ENCODE results near the gene P3R3URF. TPM values are rescaled to one million over a fixed set of nuclear protein-coding genes. Genes with fewer than 3 reads are reported as not detected.

P3R3URF gene
- total RNA-seq, 4 donors from 2014 or later, result not detected

DNA sequence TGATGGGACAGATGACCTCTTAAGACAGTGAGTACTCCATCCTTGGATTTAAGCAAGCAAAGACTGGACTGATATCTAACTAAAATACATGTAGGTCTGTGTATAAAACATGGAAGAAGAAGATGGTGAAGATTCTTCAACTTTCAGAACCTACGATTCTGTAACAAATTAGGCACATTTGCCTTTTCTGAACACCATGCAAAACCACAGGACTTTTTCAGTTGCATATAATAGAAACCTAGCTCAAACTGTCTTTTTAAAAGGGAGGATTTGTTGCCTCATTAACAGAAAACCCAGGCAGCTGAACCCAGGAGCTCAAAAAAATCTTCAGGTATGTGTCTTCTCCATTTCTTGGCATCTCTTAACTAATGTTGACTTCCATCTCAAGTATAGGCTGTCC, 16.1 kb downstream of the P3R3URF start:
- no peak for DNase-seq (ENCODE audit: low spot score)
- no peak for ATAC-seq (ENCODE audit: low FRiP score)
- TF ChIP-seq CTCF (IDR thresholded peaks at IDR 0.05), result no peak

- TF ChIP-seq CTCF (IDR thresholded peaks at IDR 0.05), result no peak
- DNase-seq (ENCODE audit: low spot score) (no peak), ATAC-seq (ENCODE audit: low FRiP score) (no peak)
These were observed 16.8 kb downstream of the P3R3URF start for GRCh38 chr1:46159516-46159915.

DNA sequence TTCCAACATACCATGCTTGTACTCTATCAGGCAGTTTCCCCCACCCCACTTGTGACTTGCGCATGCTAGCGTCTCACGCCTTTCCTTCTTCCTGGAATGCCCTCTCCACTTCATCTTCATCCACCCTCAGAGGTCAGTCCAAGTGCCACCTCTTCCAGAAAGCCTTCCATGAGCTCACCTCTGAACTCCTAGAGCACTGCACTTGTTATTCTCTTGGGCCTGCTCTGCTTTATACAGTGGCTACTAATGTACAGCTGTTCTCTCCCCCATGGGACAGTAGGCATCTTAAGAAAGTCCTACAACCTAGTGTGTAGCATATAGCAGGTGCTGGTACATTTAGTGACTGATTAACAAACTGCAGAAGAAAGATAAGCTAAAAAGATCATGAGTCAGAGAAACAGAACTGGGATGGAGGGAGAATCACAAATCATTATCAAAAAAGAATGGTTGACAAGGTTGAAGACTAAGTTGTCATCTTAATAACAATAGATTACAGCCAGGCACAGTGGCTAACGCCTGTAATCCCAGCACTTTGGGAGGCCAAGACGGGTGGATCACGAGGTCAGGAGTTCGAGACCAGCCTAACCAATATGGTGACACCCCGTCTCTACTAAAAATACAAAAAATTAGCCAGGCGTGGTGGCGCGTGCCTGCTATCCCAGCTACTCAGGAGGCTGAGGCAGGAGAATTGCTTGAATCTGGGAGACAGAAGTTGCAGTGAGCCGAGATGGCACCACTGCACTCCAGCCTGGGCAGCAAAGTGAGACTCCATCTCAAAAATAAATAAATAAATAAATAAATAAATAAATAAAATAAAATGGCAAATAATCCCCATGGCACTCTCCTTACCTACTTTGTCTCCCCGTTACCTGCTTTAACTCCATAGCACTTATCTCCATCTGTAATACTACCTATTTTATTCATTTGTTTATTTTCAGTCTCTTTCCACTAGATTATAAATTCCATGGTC, 17.7 kb downstream of the P3R3URF start:
- DNase-seq (ENCODE audit: low spot score), result no peak
- no peak for ATAC-seq (ENCODE audit: low FRiP score)

DNA sequence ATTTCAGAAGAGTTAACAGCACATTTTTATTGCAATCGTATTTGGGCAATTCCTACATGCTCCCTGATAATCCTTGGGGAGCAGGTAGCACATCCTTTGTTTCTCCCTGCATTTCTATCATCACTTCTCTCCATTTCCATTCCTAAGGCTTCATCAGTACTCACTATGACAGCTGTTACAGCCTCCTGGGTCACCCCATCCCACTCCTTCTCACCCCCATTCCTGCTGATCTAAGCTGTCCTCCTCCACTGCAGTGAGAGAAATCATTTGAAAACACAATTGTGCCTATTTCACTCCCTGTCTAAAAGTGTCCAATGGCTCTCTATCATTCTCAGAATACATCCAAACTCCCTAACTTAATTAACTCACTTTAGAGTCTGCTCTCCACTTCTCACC, 18.4 kb downstream of the P3R3URF start:
- no peak for TF ChIP-seq CTCF (IDR thresholded peaks at IDR 0.05)
- no peak for DNase-seq (ENCODE audit: low spot score)

More for the DNA sequence above, 17.7 kb downstream of the P3R3URF start:
- no peak for TF ChIP-seq CTCF (IDR thresholded peaks at IDR 0.05)

DNA sequence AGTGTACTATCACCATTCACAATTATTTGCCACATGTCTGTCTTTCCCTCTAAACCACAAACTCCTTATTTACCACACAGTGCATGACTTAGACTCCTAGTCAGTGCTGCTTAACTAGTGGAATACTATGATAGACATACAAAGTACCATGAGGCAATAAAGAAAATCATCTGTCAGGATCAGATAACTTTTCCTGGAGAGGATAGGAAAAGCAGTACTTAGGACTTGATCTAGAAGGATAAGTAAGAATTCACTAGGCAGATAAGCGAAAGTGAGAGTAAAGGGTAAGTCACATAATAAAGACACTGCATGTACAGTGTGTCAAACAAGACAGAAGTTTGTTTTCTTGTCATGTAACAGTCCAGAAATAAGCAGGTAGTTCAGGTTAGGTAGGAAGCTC, 22.6 kb downstream of the P3R3URF start:
- no peak for DNase-seq (ENCODE audit: low spot score)
- no peak for ATAC-seq (ENCODE audit: low FRiP score)
- no peak for TF ChIP-seq CTCF (IDR thresholded peaks at IDR 0.05)

More for the DNA sequence above, 18.4 kb downstream of the P3R3URF start:
- ATAC-seq (ENCODE audit: low FRiP score), result no peak

DNA sequence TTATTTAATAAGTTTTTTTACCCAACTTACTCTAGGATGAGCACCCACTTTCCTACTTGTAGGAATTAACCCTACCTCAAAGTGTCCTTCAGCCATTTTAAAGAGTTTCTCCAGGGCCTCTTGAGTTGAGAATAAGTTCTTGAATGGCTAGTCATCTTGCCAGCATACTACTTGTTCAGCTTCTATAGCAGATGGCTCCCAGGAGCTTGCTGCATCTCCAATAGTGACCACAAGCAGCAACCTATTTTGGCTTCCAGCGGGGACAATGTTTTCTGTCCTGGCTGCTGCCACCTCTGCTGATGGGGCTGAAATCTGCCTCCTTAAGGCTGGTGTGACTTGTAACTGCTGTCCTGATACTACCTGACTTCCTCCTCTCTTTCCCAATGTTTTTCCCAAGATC, 23.1 kb downstream of the P3R3URF start:
- TF ChIP-seq CTCF (IDR thresholded peaks at IDR 0.05), result no peak
- ATAC-seq (ENCODE audit: low FRiP score) (no peak), DNase-seq (ENCODE audit: low spot score) (no peak)

DNA sequence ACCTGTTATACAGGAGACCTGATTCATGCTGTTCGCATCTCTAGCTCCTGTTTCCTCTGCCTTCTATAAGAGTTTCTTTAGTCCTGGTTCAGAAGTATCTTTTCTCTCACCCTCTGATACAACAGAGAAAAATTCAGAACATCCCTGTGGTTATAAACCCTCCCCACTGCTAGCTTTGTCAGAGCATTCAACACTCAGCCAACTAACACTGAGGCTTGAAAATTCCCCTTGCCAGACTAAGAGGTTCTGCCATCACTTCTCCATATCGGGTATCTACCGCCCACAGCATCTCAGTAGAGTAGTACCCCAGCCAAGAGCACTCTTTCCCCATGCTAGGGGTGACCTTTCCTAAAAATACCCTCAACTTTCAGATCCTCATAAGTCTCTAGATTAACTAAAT, 24.3 kb downstream of the P3R3URF start:
- DNase-seq (ENCODE audit: low spot score) (no peak), ATAC-seq (ENCODE audit: low FRiP score) (no peak)
- TF ChIP-seq CTCF (IDR thresholded peaks at IDR 0.05), result no peak

All from omental fat pad (tissue), 4 donors.